NCI-H146 treated with DMSO at 0.1 percent for 48 hours (cell line): ENCODE results near the gene CRAT.
"Not testable (repeated sequence)": the region's sequence is repeated elsewhere in the genome, so short reads cannot be mapped to it uniquely, and the experiment has no call there.

Source experiments
- DNase-seq: peaks from one replicate; lab custom pipeline; 2025; ENCODE audit not compliant: unreplicated experiment; lab: John Stamatoyannopoulos, UW

CRAT gene

DNA sequence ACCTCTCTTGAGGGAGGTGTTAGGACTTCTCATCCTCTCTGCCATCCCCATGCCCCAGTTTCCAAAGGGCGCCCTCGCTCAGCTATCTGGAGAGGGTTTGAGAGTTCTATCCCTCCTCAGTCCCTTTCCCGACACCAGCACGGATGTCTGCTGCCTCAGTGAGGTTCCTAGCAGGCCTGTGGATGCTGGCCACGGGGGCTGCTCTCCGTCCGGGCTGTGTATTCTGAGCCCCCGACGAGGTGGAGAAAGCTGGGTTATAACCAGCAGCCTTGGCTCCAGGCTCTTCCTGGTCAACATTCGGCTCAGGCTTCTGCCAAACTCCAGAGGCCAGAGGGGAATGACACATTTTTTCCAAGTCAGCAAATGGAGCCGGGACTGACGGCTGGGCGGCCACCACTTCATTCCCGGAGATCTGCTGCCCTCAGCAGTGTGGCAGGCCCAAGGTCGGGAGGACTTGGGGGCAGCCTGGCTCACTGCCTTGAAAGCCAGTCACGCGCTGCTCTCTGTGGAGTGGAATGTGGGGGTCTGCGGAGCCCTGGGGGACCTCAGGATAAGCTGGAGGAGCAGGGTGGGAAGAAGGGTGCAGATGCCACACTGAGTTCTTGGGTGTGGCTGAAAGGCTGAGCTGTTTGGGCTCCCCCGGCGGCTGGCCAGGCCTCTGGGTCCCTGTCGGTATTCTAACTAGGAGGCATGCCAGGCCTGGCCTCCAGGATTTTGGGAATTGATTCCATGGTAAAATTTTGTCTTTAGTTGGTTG, 28.1 kb upstream of the CRAT start:
- no peak for DNase-seq

DNA sequence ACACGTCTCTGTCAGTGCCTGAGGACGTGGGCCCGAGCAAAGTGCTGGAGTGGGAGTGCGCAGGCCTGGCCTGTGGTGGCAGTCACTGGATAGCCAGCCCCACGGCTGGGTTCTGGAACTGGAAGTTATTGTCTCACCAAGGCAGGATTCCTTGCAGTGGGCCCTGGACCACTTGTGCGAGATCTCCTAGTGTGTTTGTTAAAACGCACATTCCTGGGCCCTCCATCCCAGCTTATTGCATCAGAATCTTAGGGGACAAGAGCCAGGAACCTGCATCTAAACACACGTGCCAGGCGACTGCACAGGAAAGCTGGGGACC, 27.5 kb upstream of the CRAT start:
- no peak for DNase-seq

DNA sequence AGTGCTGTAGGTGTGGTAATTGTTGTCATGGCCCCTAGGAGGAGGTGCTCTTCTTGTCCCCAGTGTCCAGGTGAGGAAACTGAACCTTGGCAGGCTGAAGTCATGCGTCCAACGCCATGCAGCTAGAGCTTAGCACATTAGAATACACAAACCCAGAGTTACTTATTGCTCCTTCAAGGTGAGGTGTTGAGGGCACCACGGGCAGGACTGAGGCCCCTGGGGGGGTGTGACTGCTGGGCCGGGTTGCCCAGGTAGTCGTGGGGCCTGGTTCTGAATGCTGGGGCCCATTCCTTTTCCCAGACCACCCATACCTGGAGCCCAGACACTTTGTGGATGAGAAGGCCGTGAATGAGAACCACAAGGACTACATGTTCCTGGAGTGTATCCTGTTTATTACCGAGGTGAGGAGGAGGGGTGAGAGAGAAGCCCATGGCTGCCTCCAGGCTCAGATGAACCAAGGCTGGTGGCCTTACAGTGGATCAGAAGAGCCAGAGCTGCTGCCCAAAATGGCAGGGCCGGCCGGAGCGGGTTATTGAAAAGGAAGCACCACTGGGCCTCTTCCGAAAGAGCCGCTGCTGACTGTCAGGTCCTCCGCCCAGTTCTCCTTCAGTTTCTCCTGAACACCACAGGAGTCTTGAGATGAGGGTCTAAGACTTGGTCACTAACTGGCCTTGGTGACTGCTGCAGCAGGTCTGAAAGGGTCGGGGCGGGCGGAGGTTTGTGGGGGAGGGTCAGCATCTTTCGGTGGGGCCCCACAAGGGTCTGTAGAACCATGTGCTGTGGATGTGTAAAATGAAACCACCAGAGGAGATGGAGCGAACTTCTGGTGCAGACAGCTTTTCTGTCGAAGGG, 26.9 kb upstream of the CRAT start:
- no peak for DNase-seq

DNA sequence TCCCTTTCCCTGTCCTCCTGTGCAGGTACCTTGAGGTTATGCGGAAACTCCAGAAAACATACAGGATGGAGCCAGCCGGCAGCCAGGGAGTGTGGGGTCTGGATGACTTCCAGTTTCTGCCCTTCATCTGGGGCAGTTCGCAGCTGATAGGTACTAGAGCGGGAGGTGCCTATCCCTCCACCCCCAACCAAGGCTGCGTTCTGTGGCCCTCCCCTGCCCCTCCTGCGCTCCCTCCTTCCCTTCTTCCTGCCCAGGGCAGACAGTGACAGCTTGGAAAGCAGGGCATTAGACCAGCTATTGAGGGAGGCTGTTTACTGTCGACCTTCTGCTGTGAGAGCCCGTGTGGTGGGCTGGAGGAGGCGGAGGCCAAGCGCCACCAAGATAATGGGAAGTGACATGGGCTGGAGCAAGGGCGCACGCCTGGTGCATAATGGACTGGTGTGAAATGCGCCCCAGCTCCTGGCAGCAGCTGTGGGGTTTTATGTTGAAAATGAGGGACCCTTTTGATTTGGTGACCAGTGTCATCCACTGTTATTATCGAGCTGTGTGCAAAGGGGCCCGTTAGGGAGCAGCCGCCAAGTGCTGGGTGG, 25.9 kb upstream of the CRAT start:
- no peak for DNase-seq

DNA sequence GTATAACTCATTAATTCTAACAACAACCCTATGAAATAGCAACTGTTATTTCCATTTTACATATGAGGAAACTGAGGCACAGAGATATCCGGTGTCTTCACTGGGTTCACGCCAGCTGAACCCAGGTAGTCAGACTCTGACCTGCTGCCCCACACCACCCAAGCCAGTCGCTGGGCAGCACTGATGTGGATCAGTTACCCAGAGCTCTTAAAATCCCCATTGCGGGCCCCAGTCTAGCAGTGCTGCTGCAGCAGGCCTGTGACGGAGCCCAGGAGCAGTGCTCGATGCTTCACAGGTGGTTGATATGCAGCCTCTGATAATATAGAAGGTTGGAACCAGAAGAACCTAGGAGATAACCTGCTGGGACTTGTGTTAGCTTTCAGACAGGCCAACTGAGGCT, 24.9 kb upstream of the CRAT start:
- DNase-seq: no peak

DNA sequence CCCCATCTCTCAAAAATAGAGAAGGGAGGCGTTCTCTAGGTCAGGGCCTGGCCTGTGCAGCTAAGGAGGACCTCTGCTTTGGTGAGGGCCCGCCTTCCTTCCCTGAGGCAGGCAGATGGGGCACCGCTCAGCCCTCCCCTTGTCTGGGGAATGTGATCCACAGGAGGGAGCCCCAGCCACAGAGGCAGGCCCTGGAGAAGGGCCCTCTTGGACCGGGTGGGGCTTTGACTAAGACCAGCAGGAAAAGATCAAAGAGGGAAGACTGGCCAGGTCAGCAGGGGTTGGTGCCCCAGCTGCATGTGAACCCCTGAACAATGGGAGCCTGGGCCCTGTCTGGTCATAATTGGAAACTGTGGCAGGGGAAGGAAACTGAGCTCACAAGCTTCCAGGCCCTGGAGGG, 22.5 kb upstream of the CRAT start:
- no peak for DNase-seq

DNA sequence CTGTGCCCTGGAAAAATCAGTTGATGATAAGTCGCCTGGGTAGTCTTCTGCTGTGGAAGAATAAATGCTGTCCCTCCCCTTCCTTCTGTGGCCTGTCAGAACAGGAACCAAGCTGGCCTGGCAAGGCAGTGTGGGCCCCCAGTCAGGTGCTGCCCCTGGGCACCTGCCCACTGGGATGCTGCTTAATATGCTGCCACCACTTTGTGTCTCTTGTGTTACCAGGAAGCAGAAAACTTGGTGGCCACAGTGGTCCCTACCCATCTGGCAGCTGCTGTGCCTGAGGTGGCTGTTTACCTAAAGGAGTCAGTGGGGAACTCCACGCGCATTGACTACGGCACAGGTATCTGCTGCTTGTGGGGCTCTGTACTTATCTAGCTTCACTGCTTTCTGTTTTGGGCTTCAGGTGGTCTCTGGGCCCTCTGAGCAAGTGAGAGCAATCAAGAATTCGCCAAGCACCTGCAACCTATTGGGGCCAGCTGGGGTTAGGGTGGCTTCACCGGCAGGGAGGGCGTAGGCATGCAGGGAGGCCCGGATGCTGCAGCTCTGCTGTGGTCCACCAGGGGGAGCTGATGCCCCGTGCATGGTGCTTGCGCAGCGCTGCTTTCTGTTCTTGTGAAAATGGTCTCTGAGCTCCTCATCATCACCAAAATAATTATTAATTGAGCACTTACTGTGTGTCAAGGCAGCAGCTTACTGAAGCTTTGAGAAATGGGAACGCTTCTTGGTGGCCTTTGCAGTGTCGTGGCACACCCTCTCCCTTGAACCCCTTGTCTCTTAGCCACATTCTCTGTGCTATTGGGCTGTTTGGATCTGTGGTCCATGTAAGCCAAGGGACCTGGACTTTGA, 20.9 kb upstream of the CRAT start:
- DNase-seq: no peak

DNA sequence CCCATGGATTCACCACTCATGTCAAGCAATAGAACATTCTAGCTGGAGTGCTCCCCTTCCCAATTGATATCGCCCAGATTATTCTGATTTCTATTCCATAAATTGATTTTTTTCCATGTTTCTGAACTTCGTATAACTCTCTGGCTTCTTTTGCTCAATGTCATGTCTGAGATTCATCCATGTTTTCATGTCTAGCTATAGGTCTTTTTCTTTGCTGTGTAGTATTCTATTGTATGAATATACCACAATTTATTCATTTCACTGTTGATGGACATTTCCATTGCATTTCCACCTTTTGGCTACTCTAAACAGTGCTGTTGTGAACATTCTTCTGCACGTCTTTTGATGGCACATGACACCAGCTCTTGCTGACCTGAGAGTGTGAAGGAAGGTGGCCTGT, 20.2 kb upstream of the CRAT start:
- DNase-seq: no peak

DNA sequence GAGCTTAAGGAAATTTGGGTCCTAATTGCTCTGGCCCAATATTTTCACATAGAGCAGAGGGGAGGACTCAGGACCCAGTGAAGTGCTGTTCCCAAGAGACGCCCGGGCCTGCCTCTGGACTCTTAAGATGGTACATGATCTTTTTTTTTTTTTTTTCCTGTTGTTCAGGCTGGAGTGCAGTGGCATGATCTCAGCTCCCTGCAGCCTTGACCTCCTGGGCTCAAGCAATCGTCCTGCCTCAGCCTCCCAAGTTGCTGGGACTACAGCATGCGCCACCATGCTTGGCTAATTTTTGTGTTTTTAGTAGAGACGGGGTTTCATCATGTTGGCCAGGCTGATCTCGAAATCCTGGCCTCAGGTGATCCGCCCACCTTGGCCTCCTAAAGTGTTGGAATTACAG, 19.7 kb upstream of the CRAT start:
- DNase-seq: not testable (repeated sequence)

DNA sequence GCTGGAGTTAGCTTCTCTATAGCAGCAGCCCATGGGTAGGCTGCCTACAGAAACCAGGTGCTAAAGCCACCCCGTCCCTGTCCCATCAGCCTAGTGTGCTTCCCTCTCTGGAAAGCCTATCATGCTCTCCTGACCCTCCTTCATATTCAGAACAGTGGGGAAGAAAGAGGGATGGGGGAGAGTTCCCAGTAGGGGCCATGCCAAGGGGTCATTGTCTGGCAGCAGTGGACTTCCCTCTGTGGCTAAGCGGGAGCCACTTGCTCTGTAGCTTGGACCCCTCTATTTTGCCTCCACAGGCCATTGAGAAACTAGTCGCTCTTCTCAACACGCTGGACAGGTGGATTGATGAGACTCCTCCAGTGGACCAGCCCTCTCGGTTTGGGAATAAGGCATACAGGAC, 18.1 kb upstream of the CRAT start:
- no peak for DNase-seq

DNA sequence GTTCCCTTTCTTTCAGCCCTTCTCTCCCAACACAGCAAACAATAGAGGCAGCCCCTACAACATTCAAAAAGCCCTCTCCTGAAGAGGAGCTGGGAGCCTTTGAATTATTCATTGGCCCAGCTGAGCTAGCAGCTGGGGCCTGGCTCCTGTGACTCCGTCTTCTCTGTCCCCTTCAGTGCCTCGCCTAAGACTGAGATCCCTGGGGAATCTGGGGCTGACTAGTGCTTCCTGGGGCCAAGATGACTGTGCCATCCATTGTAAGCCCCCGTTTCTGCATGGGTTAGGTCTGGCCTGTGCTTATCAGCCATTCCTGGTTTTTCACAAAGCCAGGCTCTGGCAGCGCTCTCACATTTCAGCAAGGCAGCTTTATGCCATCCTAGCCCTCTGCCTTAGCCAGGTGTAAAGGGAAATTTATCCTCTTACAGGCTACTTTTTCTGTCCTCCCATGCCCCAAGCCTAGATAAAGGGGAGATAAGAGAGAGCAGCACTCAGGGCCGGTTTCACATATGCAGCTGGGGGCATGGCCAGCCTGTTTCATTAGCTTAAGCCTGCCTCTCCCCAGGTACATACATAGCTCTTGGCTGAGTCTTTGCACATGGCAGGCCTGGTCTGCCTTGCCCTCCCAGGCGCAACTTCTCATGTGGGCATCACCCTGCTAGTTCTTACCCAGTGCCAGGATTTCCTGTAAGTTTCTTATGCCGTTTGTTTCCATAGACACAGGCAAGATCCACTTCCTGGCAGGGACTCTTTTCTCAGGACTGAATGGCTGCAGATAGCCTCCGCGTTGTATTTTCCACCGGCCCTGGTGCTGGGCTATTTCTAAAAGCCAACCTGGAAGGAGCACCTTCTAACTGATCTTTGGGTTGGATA, 16.4 kb upstream of the CRAT start:
- no peak for DNase-seq

DNA sequence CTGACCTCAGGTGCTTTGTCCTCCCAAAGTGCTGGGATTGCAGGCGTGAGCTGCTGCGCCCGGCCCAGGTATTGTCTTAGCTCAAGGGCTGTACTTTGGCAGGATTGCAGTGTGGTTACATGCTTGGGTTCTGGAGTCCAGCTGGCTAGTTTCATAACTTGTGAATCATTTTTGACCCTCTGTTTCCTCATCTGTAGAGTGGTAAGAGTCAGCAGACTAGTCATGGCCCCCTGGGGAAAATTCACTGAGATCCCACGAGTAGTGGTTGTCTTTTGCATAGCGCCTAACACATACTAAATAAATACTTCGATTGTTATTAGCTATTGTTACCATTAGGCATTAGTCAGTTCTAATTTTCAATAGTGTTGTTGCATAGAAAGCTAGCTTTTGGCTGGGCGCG, 14.9 kb upstream of the CRAT start:
- DNase-seq: no peak

DNA sequence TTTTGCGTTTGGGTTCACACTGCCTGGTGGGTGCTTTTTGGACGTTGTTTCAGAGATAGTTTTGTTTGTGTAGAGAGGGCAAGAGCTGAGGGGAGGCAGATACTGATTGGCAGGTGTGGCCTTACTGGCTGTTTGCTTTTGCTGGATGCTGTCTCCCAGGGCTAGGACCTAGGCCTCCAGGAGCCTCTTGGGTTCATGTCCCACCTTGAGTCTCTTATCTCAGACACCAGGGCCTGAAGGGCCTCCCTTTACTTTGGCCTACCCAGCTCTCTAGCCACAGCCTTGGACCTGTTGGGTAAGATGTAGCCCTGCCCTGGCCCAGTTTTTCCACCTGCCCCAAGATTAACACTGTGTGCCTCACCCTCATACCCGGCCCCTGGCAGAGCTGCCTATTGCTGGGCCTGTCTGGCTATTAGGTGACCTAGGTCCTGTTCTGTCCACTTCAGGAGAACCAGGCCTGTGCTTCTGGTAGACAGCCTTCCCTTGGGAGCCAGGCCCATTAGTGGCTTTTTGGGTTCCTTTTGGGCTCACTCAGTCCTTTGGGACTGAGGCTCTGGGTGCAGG, 14.0 kb upstream of the CRAT start:
- DNase-seq: no peak

DNA sequence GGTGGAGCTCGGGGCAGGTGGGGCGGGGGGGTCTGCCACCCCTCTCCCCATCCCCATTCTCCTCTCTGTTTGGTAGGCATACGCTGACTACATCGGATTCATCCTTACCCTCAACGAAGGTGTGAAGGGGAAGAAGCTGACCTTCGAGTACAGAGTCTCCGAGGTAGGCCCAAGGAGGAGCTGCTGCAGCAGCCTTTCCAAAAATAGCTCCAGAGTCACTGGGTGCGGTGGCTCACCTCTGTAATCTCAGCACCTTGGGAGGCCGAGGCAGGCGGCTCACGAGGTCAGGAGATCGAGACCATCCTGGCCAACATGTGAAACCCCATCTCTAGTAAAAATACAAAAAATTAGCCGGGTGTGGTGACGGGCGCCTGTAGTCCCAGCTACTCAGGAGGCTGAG, 12.4 kb upstream of the CRAT start:
- not testable (repeated sequence) for DNase-seq

DNA sequence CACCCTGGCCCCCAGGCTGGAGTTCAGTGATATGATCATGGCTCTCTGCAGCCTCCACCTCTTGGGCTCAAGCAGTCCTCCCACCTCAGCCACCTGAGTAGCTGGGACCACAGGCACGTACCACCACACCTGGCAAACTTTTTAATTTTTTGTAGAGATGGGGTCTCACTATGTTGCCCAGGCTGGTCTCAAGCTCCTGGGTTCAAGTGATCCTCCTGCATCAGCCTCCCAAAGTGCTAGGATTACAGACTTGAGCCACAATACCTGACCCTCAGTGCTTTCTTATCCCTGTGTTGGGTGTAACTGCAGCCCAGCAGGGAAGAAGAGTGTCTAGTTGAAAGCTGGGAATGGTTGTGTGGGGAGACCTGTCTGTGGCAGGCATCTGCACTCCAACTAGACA, 11.5 kb upstream of the CRAT start:
- DNase-seq: no peak

DNA sequence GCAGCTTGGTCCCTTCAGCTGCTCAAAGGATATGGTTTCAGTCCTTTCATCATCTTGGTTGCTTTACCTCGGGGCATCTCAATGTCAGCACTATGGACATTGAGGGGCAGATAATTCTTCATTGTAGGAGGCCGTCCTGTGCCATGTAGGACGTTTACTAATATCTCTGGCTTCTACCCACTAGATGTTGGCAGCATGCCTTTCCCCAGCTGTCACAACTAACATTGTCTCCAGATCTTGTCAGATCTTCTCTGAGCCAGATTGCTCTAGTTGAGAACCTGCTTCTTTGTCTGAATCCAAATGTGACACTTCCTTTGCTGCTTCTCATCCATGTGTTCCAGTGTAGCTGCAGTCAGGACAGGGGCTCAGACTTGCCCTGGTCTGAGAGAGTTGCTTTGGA, 10.9 kb upstream of the CRAT start:
- no peak for DNase-seq

DNA sequence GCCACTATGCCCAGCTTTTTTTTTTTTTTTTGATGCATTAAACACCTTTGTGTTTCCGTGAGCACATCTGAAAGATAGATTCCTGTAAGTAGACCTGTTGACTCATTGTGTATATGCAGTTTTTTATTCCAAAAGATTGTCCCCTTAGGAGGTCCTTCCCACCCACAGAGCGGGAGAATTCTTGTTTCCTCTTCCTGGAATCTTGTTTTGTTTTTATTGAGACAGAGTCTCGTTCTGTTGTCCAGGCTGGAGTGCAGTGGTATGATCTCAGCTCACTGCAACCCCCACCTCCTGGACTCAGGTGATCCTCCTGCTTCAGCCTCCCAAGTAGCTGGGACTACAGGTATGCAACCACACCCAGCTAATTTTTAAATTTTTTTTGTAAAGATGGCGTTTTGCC, 8.2 kb upstream of the CRAT start:
- DNase-seq: no peak

DNA sequence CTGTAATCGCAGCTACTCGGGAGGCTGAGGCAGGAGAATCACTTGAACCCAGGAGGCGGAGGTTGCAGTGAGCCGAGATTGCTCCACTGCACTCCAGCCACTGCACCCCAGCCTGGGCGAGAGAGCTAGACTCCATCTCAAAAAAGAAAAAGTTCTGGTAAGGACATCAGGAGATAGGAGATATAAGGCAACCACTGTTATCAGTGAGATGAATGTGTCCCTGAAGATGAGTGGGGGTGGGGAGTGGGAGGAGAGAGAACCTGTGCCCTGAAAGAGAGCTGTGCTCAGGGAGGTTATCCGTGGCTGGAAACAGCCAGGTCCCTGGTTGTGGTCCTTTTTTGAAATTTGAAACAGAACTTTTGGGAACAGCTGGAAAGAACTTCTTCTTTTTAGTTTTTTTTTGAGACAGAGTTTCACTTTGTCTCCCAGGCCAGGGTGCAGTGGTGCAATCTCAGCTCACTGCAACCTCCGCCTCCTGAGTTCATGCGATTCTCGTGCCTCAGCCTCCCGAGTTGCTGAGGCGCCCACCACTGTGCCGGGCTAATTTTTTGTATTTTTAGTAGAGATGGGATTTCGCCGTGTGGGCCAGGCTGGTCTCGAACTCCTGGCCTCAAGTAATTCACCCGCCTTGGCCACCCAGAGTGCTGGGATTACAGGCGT, 3.2 kb upstream of the CRAT start:
- DNase-seq: no peak

DNA sequence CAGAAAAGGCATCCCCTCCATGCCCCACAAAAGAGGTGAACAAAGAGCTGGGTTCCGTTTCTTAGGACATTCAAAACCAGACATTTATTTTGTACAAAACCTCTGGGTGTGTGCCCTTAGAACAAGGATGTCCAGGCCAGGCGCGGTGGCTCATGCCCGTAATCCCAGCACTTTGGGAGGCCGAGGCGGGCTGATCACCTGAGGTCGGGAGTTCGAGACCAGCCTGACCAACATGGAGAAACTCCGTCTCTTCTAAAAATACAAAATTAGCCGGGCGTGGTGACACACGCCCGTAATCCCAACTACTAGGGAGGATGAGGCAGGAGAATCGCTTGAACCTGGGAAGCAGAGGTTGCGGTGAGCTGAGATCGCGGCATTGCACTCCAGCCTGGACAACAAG, 1.9 kb upstream of the CRAT start:
- not testable (repeated sequence) for DNase-seq
